Natural killer cell (primary cell): ENCODE results near the gene IQSEC1. TPM values are rescaled to one million over a fixed set of nuclear protein-coding genes. Genes with fewer than 3 reads are reported as not detected.

Experiments
- ATAC-seq, 3 donors: fragments of 150-1000 bp in 2 of 3; fragments of 200-7000 bp in 1 of 3; cut with Tn5 transposase; 1 replicate in 1 of 3; 2 replicates in 2 of 3; pipeline ENCODE4 v1.10.0; 2021; ENCODE audit warnings: mild to moderate bottlenecking in 2 of 3, moderate library complexity in 2 of 3
- DNase-seq, 2 donors: peaks; one replicate each; pipeline versions ENCODE4 v3.0.0 to v3.0.0-alpha.2; 2013 to 2021; ENCODE audit warnings: mixed read lengths in 1 of 2
- H3K27ac ChIP-seq: one replicate; pipeline ENCODE4 v1.5.1; 2013; ENCODE audit warnings: mild to moderate bottlenecking, low read length
- H3K27me3 ChIP-seq: one replicate; pipeline ENCODE4 v1.6.1; 2013; ENCODE audit warnings: low read length; ENCODE audit not compliant: control insufficient read depth, insufficient read depth
- H3K36me3 ChIP-seq: one replicate; pipeline ENCODE4 v1.6.1; 2013; ENCODE audit warnings: low read length; ENCODE audit not compliant: control insufficient read depth, insufficient read depth
- H3K4me1 ChIP-seq: one replicate; pipeline ENCODE4 v1.6.1; 2013; ENCODE audit warnings: low read length; ENCODE audit not compliant: control insufficient read depth, insufficient read depth
- H3K4me3 ChIP-seq: one replicate; pipeline ENCODE4 v1.5.1; 2013; ENCODE audit warnings: low read length
- H3K9me3 ChIP-seq: one replicate; pipeline ENCODE4 v1.6.1; 2013; ENCODE audit warnings: low read length; ENCODE audit not compliant: control insufficient read depth, insufficient read depth
- H3K27ac Mint-ChIP-seq, 2 donors: one replicate each; pipeline ENCODE4 v1.8.0; 2022; ENCODE audit warnings: mild to moderate bottlenecking in 2 of 2, mixed read lengths in 2 of 2, moderate library complexity in 1 of 2
- H3K27me3 Mint-ChIP-seq, 2 donors: one replicate each; pipeline ENCODE4 v1.8.0; 2022; ENCODE audit warnings: low read depth in 2 of 2, mixed read lengths in 2 of 2
- H3K36me3 Mint-ChIP-seq: one replicate; pipeline ENCODE4 v1.8.0; 2022; ENCODE audit warnings: mixed read lengths
- H3K4me1 Mint-ChIP-seq, 2 donors: one replicate each; pipeline ENCODE4 v1.8.0; 2022; ENCODE audit warnings: mixed read lengths in 2 of 2
- H3K4me3 Mint-ChIP-seq: one replicate; pipeline ENCODE4 v1.8.0; 2022; ENCODE audit warnings: mild to moderate bottlenecking, moderate library complexity, mixed read lengths
- H3K9me3 Mint-ChIP-seq, 2 donors: one replicate each; pipeline ENCODE4 v1.8.0; 2022; ENCODE audit warnings: mixed read lengths in 2 of 2
- WGBS: methylation state at CpG from one replicate; pipeline ENCODE4 v1.1.7; 2013; ENCODE audit warnings: missing lambda C conversion rate; ENCODE audit not compliant: insufficient coverage; 5-methylcytosine and 5-hydroxymethylcytosine counted together
- intact Hi-C: fragments of 100-400 bp; cut with micrococcal nuclease; formaldehyde crosslinking; loops from one replicate; pipeline ENCODE4 v1.14.2; 2022
- total RNA-seq, 4 donors: library from RNA; stranded (reverse); fragments of 120-200 nt in 1 of 4; gene quantifications; one replicate each; pipeline versions ENCODE4 v1.2.3 to v1.2.4, GENCODE V29; 2013 to 2022
- TF ChIP-seq, protein P1 (sequence below): fragments of 200-600 bp; IDR thresholded peaks from one replicate; pipeline ENCODE4 v1.8.0; 2022; ENCODE audit warnings: antibody characterized with exemption

The IQSEC1 gene
- total RNA-seq, 3 donors from 2014 or later (not counting 1 experiment from before 2014, with no cell fraction given), result 124 to 189 (median 138) TPM

DNA sequence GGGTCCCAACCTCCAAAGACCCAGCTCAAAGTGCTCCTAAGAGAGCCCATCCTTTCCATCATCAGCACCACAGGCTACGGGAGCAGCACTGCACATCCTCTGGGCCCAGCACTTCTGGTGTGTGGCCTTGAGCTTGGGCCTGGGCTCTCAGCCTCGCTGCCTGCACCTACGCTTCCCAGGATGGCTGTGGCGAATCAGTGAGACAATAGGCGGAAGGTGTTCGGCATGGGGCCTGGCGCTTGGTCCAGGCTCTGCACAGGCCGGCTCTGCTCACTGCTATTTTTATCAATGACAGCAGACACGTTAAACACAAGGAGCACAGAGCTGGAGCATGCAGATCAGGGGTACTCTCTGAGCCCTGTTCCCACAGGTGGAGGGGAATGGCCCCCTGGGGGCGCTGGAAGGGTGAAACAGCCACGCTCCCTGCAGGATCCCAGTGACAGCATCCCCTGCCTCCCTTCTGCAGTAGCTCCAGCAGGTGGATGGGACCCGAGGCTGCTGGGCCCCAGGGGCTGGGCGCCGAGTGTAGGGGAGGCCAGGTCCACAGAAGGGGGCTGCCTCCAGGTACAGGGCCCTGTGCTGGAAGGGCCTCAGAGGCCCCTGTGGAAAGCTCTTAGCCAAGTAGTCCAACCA, 141.8 kb downstream of the IQSEC1 start:
- H3K4me1 ChIP-seq, result peaks cover 5% of the 10 kb centered on the region
- H3K27ac ChIP-seq, result no peak overlapping the region
- intact Hi-C loops, result no loop called here
- H3K36me3 Mint-ChIP-seq, result no peaks in the 10 kb centered on the region
- ATAC-seq (no peak), DNase-seq (no peak)
- H3K36me3 ChIP-seq, result peaks cover 71% of the 10 kb centered on the region
- no peaks in the 10 kb centered on the region for H3K27me3 Mint-ChIP-seq
- H3K9me3 ChIP-seq, result no peaks in the 10 kb centered on the region
- H3K27me3 ChIP-seq, result no peaks in the 10 kb centered on the region
- no peak overlapping the region for H3K4me3 ChIP-seq
- no peak overlapping the region for H3K4me3 Mint-ChIP-seq
- no peak overlapping the region for H3K27ac Mint-ChIP-seq
- WGBS, result 97% methylated on average over 14 of the region's 14 CpGs
- TF ChIP-seq, protein P1, sequence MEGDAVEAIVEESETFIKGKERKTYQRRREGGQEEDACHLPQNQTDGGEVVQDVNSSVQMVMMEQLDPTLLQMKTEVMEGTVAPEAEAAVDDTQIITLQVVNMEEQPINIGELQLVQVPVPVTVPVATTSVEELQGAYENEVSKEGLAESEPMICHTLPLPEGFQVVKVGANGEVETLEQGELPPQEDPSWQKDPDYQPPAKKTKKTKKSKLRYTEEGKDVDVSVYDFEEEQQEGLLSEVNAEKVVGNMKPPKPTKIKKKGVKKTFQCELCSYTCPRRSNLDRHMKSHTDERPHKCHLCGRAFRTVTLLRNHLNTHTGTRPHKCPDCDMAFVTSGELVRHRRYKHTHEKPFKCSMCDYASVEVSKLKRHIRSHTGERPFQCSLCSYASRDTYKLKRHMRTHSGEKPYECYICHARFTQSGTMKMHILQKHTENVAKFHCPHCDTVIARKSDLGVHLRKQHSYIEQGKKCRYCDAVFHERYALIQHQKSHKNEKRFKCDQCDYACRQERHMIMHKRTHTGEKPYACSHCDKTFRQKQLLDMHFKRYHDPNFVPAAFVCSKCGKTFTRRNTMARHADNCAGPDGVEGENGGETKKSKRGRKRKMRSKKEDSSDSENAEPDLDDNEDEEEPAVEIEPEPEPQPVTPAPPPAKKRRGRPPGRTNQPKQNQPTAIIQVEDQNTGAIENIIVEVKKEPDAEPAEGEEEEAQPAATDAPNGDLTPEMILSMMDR, result no peak
- H3K9me3 Mint-ChIP-seq, result no peaks in the 10 kb centered on the region
- peaks cover 32 to 37% of the 10 kb centered on the region in 2 donors for H3K4me1 Mint-ChIP-seq

DNA sequence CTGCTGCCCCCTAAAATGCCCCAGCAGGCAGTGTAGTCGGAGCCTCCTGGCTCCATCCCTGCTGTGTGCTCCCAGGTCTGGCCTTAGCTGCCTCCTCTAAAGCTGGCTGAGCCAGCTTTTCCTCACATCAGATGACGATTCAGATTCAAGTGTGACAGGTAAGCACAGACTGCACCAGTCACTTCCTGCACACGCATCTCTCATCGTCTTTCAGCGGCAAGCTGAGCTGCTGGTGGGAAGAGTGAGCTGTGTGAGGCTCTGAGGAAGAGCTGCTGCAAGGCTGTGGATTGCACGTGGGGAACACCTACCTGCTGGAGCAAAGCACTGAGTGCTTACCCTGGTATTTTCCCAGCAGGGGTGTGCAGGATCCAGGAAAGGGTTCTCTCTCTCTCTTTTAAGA, 143.4 kb downstream of the IQSEC1 start:
- H3K4me3 Mint-ChIP-seq, result no peak overlapping the region

DNA sequence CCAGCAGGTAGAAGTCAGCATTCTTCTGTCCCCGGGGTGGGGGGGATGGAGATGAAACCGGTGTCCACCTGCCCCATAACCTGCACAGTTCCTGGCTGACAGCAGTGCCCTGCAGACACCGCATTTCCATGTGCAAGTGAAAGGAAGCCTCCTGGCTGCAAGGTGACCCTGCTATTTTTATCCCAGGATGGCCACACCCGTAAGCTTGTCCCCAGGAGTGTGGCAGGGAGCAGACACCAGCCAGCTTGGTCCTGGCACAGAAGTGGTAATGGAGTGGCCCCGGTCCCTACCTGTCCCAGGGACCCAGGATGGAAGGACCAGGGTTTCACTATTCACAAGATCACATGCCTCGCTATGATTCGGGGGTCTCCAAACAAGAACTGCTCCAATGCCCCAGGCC, 146.6 kb downstream of the IQSEC1 start:
- H3K9me3 Mint-ChIP-seq, result no peaks in the 10 kb centered on the region
- no peak overlapping the region for H3K4me3 Mint-ChIP-seq
- intact Hi-C loops, result no loop called here
- H3K9me3 ChIP-seq, result no peaks in the 10 kb centered on the region
- H3K4me1 Mint-ChIP-seq, result peaks cover 34 to 52% of the 10 kb centered on the region in 2 donors
- H3K27me3 ChIP-seq, result no peaks in the 10 kb centered on the region
- TF ChIP-seq, protein P1, result no peak
- peaks cover 62% of the 10 kb centered on the region for H3K36me3 ChIP-seq
- H3K27ac Mint-ChIP-seq, result no peak overlapping the region
- no peak overlapping the region for H3K27ac ChIP-seq
- DNase-seq (no peak), ATAC-seq (no peak)
- H3K4me3 ChIP-seq, result no peak overlapping the region
- 95% methylated on average over 7 of the region's 7 CpGs for WGBS
- H3K36me3 Mint-ChIP-seq, result no peaks in the 10 kb centered on the region
- no peaks in the 10 kb centered on the region for H3K27me3 Mint-ChIP-seq
- peaks cover 30% of the 10 kb centered on the region for H3K4me1 ChIP-seq

More for the DNA sequence above, 143.4 kb downstream of the IQSEC1 start:
- DNase-seq (no peak), ATAC-seq (no peak)
- H3K9me3 Mint-ChIP-seq, result no peaks in the 10 kb centered on the region
- H3K27ac ChIP-seq, result no peak overlapping the region
- TF ChIP-seq, protein P1, result no peak
- H3K4me3 ChIP-seq, result no peak overlapping the region
- no peaks in the 10 kb centered on the region for H3K27me3 ChIP-seq
- peaks cover 34 to 46% of the 10 kb centered on the region in 2 donors for H3K4me1 Mint-ChIP-seq
- no peaks in the 10 kb centered on the region for H3K27me3 Mint-ChIP-seq
- H3K36me3 ChIP-seq, result peaks cover 62% of the 10 kb centered on the region
- peaks cover 17% of the 10 kb centered on the region for H3K4me1 ChIP-seq
- intact Hi-C loops, result no loop called here
- no peaks in the 10 kb centered on the region for H3K9me3 ChIP-seq
- 79% methylated on average over 6 of the region's 6 CpGs for WGBS
- H3K36me3 Mint-ChIP-seq, result no peaks in the 10 kb centered on the region
- peak overlapping the region; percentile 34 to 75 for H3K27ac Mint-ChIP-seq

DNA sequence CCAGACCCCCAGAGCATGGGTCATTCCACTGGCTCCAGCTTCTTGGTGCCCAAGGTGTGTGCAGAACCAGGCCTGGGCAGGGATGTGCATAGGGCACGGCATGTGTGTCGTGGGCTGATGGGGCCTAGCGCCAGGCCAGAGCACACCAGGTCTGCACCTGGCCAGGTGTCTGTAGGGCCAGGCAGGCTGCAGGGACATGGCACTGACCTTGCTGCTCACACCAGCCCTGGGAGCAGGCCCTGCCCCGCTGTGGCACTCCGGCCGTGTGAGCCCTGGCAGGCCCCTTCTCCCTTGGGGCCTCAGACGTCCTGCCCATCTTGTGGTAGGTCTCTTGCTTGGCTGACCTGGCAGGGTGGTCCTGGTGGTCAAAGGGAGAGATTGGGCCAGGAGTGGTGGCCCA, 147.6 kb downstream of the IQSEC1 start:
- no peaks in the 10 kb centered on the region for H3K9me3 Mint-ChIP-seq
- WGBS, result 93% methylated on average over 7 of the region's 7 CpGs
- intact Hi-C loops, result no loop called here

More for the DNA sequence above, 147.6 kb downstream of the IQSEC1 start:
- Mint-ChIP-seq H3K27ac (peak overlapping the region in 1 of 2 donors; percentile 44), H3K27me3 (no peaks in the 10 kb centered on the region), H3K4me3 (no peak overlapping the region), H3K4me1 (peaks cover 34 to 51% of the 10 kb centered on the region in 2 donors), H3K36me3 (no peaks in the 10 kb centered on the region)
- DNase-seq (no peak), ATAC-seq (no peak)
- TF ChIP-seq, protein P1, result no peak
- Histone ChIP-seq H3K4me3 (no peak overlapping the region), H3K27me3 (no peaks in the 10 kb centered on the region), H3K4me1 (peaks cover 30% of the 10 kb centered on the region), H3K27ac (no peak overlapping the region), H3K9me3 (no peaks in the 10 kb centered on the region), H3K36me3 (peaks cover 63% of the 10 kb centered on the region)
